SK-N-SH (cell line): ENCODE results near the gene ABHD3. TPM values are rescaled to one million over a fixed set of nuclear protein-coding genes. Genes with fewer than 3 reads are reported as not detected.
"Not testable (repeated sequence)": the region's sequence is repeated elsewhere in the genome, so short reads cannot be mapped to it uniquely, and the experiment has no call there.

Experiments
- CTCF ChIA-PET: fragments of 300-600, 350-600 bp; formaldehyde crosslinking; extraction: SDS; loops from one replicate; lab custom pipeline; 2021; lab: Yijun Ruan, JAX
- POLR2A ChIA-PET: fragments of 350-600 bp; sonication (Branson Sonifier 250); formaldehyde crosslinking; extraction: SDS; loops from one replicate; lab custom pipeline; 2020; ENCODE audit warnings: antibody characterized with exemption, inconsistent platforms; lab: Yijun Ruan, JAX
- DNase-seq: peaks from one replicate; pipeline ENCODE4 v3.0.0; 2012
- H2AFZ ChIP-seq: fragments of 200-600 bp; sonication (generic); 2 replicates; pipeline ENCODE4 v1.8.1; 2016; ENCODE audit warnings: antibody characterized with exemption, mild to moderate bottlenecking, low read depth
- H3F3A ChIP-seq: fragments of 200-600 bp; sonication (generic); replicated peaks from 2 replicates; pipeline ENCODE3; 2016; ENCODE audit warnings: antibody characterized with exemption, mild to moderate bottlenecking; ENCODE audit not compliant: insufficient read depth
- H3K27ac ChIP-seq, 2 experiments: fragments of 200-500 bp in 1 of 2; fragments of 200-600 bp in 1 of 2; sonication (Bioruptor generic) in 1 of 2; sonication (generic), shearing (Covaris generic) in 1 of 2; 2 replicates each; pipeline versions ENCODE4 v1.5.1 to v1.6.1; 2014 to 2016; ENCODE audit warnings: low read depth in 2 of 2, inconsistent platforms in 1 of 2, low read length in 1 of 2, mild to moderate bottlenecking in 1 of 2, mixed read lengths in 1 of 2
- H3K27me3 ChIP-seq: fragments of 200-600 bp; sonication (generic), shearing (Covaris generic); 2 replicates; pipeline ENCODE4 v1.6.1; 2016; ENCODE audit warnings: mixed run types; ENCODE audit not compliant: insufficient read depth
- H3K36me3 ChIP-seq, 2 experiments: fragments of 200-500 bp in 1 of 2; fragments of 200-600 bp in 1 of 2; sonication (Bioruptor generic) in 1 of 2; sonication (generic) in 1 of 2; replicated peaks in 1 of 2; 2 replicates each; pipeline versions ENCODE3 to v1.5.1; 2014 to 2016; ENCODE audit warnings: low read length in 1 of 2, mild to moderate bottlenecking in 1 of 2; ENCODE audit not compliant: insufficient read depth in 2 of 2, control insufficient read depth in 1 of 2
- H3K4me1 ChIP-seq, 2 experiments: fragments of 200-500 bp in 1 of 2; fragments of 200-600 bp in 1 of 2; sonication (Bioruptor generic) in 1 of 2; sonication (generic), shearing (Covaris generic) in 1 of 2; 2 replicates each; pipeline versions ENCODE4 v1.5.1 to v1.6.1; 2014 to 2016; ENCODE audit warnings: low read depth in 1 of 2, low read length in 1 of 2, mixed run types in 1 of 2; ENCODE audit not compliant: insufficient read depth in 2 of 2, control insufficient read depth in 1 of 2
- H3K4me2 ChIP-seq: fragments of 200-600 bp; sonication (generic), shearing (Covaris generic); 2 replicates; pipeline ENCODE4 v1.6.1; 2017; ENCODE audit warnings: mixed run types
- H3K4me3 ChIP-seq, 2 experiments: fragments of 200-500 bp in 1 of 2; fragments of 200-600 bp in 1 of 2; sonication (Bioruptor generic) in 1 of 2; sonication (generic), shearing (Covaris generic) in 1 of 2; 2 replicates each; pipeline versions ENCODE4 v1.5.1 to v1.8.1; 2014 to 2016; ENCODE audit warnings: low read depth in 2 of 2, inconsistent platforms in 1 of 2, low read length in 1 of 2, mild to moderate bottlenecking in 1 of 2, mixed read lengths in 1 of 2, moderate library complexity in 1 of 2
- H3K79me2 ChIP-seq: fragments of 200-600 bp; sonication (generic); 2 replicates; pipeline ENCODE4 v1.8.1; 2017; ENCODE audit warnings: mild to moderate bottlenecking; ENCODE audit not compliant: insufficient read depth
- H3K9ac ChIP-seq: fragments of 200-600 bp; sonication (generic); 2 replicates; pipeline ENCODE4 v1.6.1; 2017; ENCODE audit warnings: mixed run types
- H3K9me2 ChIP-seq: fragments of 200-600 bp; sonication (generic); 2 replicates; pipeline ENCODE4 v1.6.1; 2017; ENCODE audit warnings: mixed run types
- H3K9me3 ChIP-seq: fragments of 200-600 bp; sonication (generic); 2 replicates; pipeline ENCODE4 v1.6.1; 2017; ENCODE audit warnings: mixed run types, mild to moderate bottlenecking, moderate library complexity
- H4K20me1 ChIP-seq: fragments of 200-600 bp; sonication (generic); 2 replicates; pipeline ENCODE4 v1.6.1; 2017; ENCODE audit warnings: mild to moderate bottlenecking, mixed run types; ENCODE audit not compliant: insufficient read depth
- CHD2 ChIP-seq: fragments of 150-350 bp; IDR thresholded peaks from 2 replicates; pipeline ENCODE4 v1.6.1; 2018; ENCODE audit warnings: low read length; ENCODE audit not compliant: partially characterized antibody
- GABPA ChIP-seq: IDR thresholded peaks from 2 replicates; pipeline ENCODE4 v1.4.0; 2012; ENCODE audit warnings: low read depth, mild to moderate bottlenecking
- IRF3 ChIP-seq: fragments of 150-350 bp; IDR thresholded peaks from 2 replicates; pipeline ENCODE4 v1.6.1; 2016; ENCODE audit warnings: mild to moderate bottlenecking, low read depth, low read length
- JUND ChIP-seq: IDR thresholded peaks from 2 replicates; pipeline ENCODE4 v1.4.0; 2012
- MEF2A ChIP-seq: IDR thresholded peaks from 2 replicates; pipeline ENCODE4 v1.4.0; 2012; ENCODE audit warnings: low read depth, borderline replicate concordance
- NFIC ChIP-seq: IDR thresholded peaks from 2 replicates; pipeline ENCODE4 v1.4.0; 2012; ENCODE audit warnings: borderline replicate concordance
- NRF1 ChIP-seq: IDR thresholded peaks from 2 replicates; pipeline ENCODE4 v1.6.1; 2012; ENCODE audit warnings: low read depth, mild to moderate bottlenecking, low read length
- PBX3 ChIP-seq: IDR thresholded peaks from 2 replicates; pipeline ENCODE4; 2012
- POLR2AphosphoS5 ChIP-seq: IDR thresholded peaks from 2 replicates; pipeline ENCODE4 v1.6.1; 2012; ENCODE audit warnings: low read depth, low read length
- RCOR1 ChIP-seq: fragments of 150-350 bp; IDR thresholded peaks from 2 replicates; pipeline ENCODE4 v1.6.1; 2017; ENCODE audit warnings: antibody characterized with exemption, low read length
- REST ChIP-seq: IDR thresholded peaks from 2 replicates; pipeline ENCODE4 v1.6.1; 2012; ENCODE audit warnings: mild to moderate bottlenecking, low read depth, low read length, moderate library complexity
- RFX5 ChIP-seq: IDR thresholded peaks from 2 replicates; pipeline ENCODE4 v1.6.1; 2012; ENCODE audit warnings: mild to moderate bottlenecking, improper control_type of control experiment, low read length
- SMC3 ChIP-seq: IDR thresholded peaks from 2 replicates; pipeline ENCODE4 v1.6.1; 2012; ENCODE audit warnings: low read depth, low read length, improper control_type of control experiment
- TCF12 ChIP-seq: IDR thresholded peaks from 2 replicates; pipeline ENCODE4 v1.4.0; 2012
- USF2 ChIP-seq: fragments of 150-350 bp; IDR thresholded peaks from 2 replicates; pipeline ENCODE4 v1.6.1; 2017; ENCODE audit warnings: antibody characterized with exemption, low read length, low read depth, borderline replicate concordance
- ZBTB33 ChIP-seq: IDR thresholded peaks from 2 replicates; pipeline ENCODE4 v1.4.0; 2012; ENCODE audit warnings: low read depth, borderline replicate concordance
- WGBS: methylation state at CpG from one replicate; pipeline ENCODE4 v1.1.6; 2017; ENCODE audit warnings: low lambda C conversion rate; 5-methylcytosine and 5-hydroxymethylcytosine counted together
- polyA plus RNA-seq, 3 experiments: library from polyadenylated mRNA; depleted of rRNA; stranded (reverse); fragments of >200 nt; gene quantifications; 2 replicates each; pipeline ENCODE4 v1.2.3, GENCODE V29; 2012

The ABHD3 gene
- polyA plus RNA-seq, 1 of the 3 experiments (the other 2 are of a cell fraction) = 4.3 TPM

- no peak overlapping the region for H2AFZ ChIP-seq
- ChIA-PET POLR2A (no interaction called here), CTCF (interaction anchor here (1.0 to 1.1 kb wide), 2 partner anchors 18 to 122 kb away, joined by 3 read pairs; partner anchors contain the start of genes ABHD3 and ESCO1)
- H3K9me2 ChIP-seq = no peaks in the 10 kb centered on the region
- no peaks in the 10 kb centered on the region for H3K36me3 ChIP-seq
- H3K4me2 ChIP-seq = no peak overlapping the region
- H3K4me1 ChIP-seq = no peaks in the 10 kb centered on the region
- H3K9ac ChIP-seq = no peak overlapping the region
- DNase-seq = no peak
- no peak overlapping the region for H3K27ac ChIP-seq
- H3K4me3 ChIP-seq = no peak overlapping the region
- no peaks in the 10 kb centered on the region for H4K20me1 ChIP-seq
- WGBS = 83% methylated on average over 2 of the region's 2 CpGs
- no peaks in the 10 kb centered on the region for H3K79me2 ChIP-seq
- TF ChIP-seq RFX5 (no peak), USF2 (no peak), MEF2A (no peak), GABPA (no peak), ZBTB33 (no peak), POLR2AphosphoS5 (no peak), REST (no peak), IRF3 (no peak)
- H3F3A ChIP-seq = no peaks in the 10 kb centered on the region
- H3K27me3 ChIP-seq = peaks cover 4% of the 10 kb centered on the region; the same call in 1 of the 2 replicates
- no peaks in the 10 kb centered on the region for H3K9me3 ChIP-seq
Measured at GRCh38 chr18:21722687-21723086, 18.1 kb upstream of the ABHD3 start.

GRCh38 chr18:21714474-21714873, 9.9 kb upstream of the ABHD3 start:
- no peak overlapping the region for H2AFZ ChIP-seq
- ChIA-PET CTCF (interaction anchor here (1.1 kb wide), 1 partner anchor 192 kb away, joined by 3 read pairs; no protein-coding TSS in a partner anchor), POLR2A (interaction anchor here (0.8 kb wide), 1 partner anchor 10 kb away, joined by 3 read pairs; the partner anchor contains the start of gene ABHD3)
- H3K9ac ChIP-seq = no peak overlapping the region
- no peaks in the 10 kb centered on the region for H3F3A ChIP-seq
- H3K4me1 ChIP-seq = no peaks in the 10 kb centered on the region
- no peaks in the 10 kb centered on the region for H3K79me2 ChIP-seq
- H3K4me2 ChIP-seq = no peak overlapping the region
- DNase-seq = no peak
- H4K20me1 ChIP-seq = no peaks in the 10 kb centered on the region
- H3K9me2 ChIP-seq = no peaks in the 10 kb centered on the region
- H3K27ac ChIP-seq = no peak overlapping the region
- WGBS = 77% methylated on average over 1 of the region's 1 CpG
- no peaks in the 10 kb centered on the region for H3K27me3 ChIP-seq
- no peaks in the 10 kb centered on the region for H3K9me3 ChIP-seq
- no peak overlapping the region for H3K4me3 ChIP-seq
- no peaks in the 10 kb centered on the region for H3K36me3 ChIP-seq
- TF ChIP-seq PBX3 (no peak), NFIC (no peak), CHD2 (no peak), NRF1 (no peak), SMC3 (no peak), RFX5 (no peak), JUND (no peak), RCOR1 (no peak), TCF12 (no peak)

- H3F3A ChIP-seq, H3K4me1 ChIP-seq, POLR2A ChIA-PET, H3K9me3 ChIP-seq, H3K4me2 ChIP-seq, H3K36me3 ChIP-seq, H3K9ac ChIP-seq, CTCF ChIA-PET, H2AFZ ChIP-seq, H3K4me3 ChIP-seq, DNase-seq, H4K20me1 ChIP-seq, H3K27me3 ChIP-seq, H3K27ac ChIP-seq, H3K9me2 ChIP-seq, H3K79me2 ChIP-seq: not testable (repeated sequence)
- WGBS = 95% methylated on average over 7 of the region's 7 CpGs
Measured at GRCh38 chr18:21707130-21707529, 2.6 kb upstream of the ABHD3 start.
